ENCODE measurements around the gene TMEM108.

TMEM108 gene

GRCh38 chr3:133038731-133039375, 662 bp downstream of the TMEM108 start (continued):
- no peak for TF ChIP-seq PRDM2 (tag by site-specific recombination; IDR thresholded peaks at IDR 0.05; ENCODE audit: borderline replicate concordance)
- TF ChIP-seq ZBTB17 (tag by site-specific recombination; IDR thresholded peaks at IDR 0.05) = no peak
- TF ChIP-seq TRIM28 (IDR thresholded peaks at IDR 0.05; ENCODE audit: borderline replicate concordance, low read length) = no peak
- TF ChIP-seq TCF7L2 (IDR thresholded peaks at IDR 0.05; ENCODE audit: borderline replicate concordance, low read depth, low read length) = no peak
- peak; percentile 74 for TF ChIP-seq ZNF335 (tag by site-specific recombination; conservative IDR thresholded peaks at IDR 0.05)
- TF ChIP-seq ZNF518A (tag by site-specific recombination; conservative IDR thresholded peaks at IDR 0.05; ENCODE audit: low read depth) = no peak

- no peaks in the 10 kb centered on the region for H3K9me3 ChIP-seq (ENCODE audit: control insufficient read depth, insufficient read depth, low read depth, low read length)
- H3K36me3 ChIP-seq (ENCODE audit: control insufficient read depth in 2 of 2, insufficient read depth in 1 of 2, low read length in 2 of 2) = peaks cover 0 to 3% of the 10 kb centered on the region in 2 experiments; a peak in 1 of 3 replicates
- CTCF ChIA-PET = interaction anchor here (0.5 to 6.2 kb wide), 28 partner anchors 13 to 539 kb away, joined by 3 to 62 read pairs (median 4); no protein-coding TSS in a partner anchor
- no peaks in the 10 kb centered on the region for H3K4me1 ChIP-seq (ENCODE audit: control insufficient read depth, insufficient read depth, low read length)
- no peak overlapping the region for H3K4me3 ChIP-seq (ENCODE audit: low read depth, low read length)
- no peak overlapping the region for H3K27ac ChIP-seq (ENCODE audit: extremely low read depth, low read depth, low read length)
- POLR2A ChIA-PET = no interaction called here
- TF ChIP-seq SCRT2 (tag by site-specific recombination; IDR thresholded peaks at IDR 0.05) (peak; percentile 96), GLIS1 (tag by site-specific recombination; IDR thresholded peaks at IDR 0.05) (peak; percentile 86), ZNF248 (tag by site-specific recombination; IDR thresholded peaks at IDR 0.05) (no peak), TCF7L2 (IDR thresholded peaks at IDR 0.05; ENCODE audit: borderline replicate concordance, low read depth, low read length) (no peak), ZNF768 (tag by site-specific recombination; IDR thresholded peaks at IDR 0.05) (no peak), ZNF2 (tag by site-specific recombination; IDR thresholded peaks at IDR 0.05) (no peak), CTCF (tag by site-specific recombination; IDR thresholded peaks at IDR 0.05) (peak; percentile 62), ZNF645 (tag by site-specific recombination; IDR thresholded peaks at IDR 0.05) (no peak), ZNF654 (tag by site-specific recombination; IDR thresholded peaks at IDR 0.05; ENCODE audit: low read depth) (peak; percentile 92), ZNF621 (tag by site-specific recombination; IDR thresholded peaks at IDR 0.05) (no peak), SP3 (tag by site-specific recombination; IDR thresholded peaks at IDR 0.05) (no peak), ZNF488 (tag by site-specific recombination; IDR thresholded peaks at IDR 0.05) (no peak), ZNF302 (tag by site-specific recombination; IDR thresholded peaks at IDR 0.05; ENCODE audit: low read depth) (no peak), IKZF3 (tag by site-specific recombination; IDR thresholded peaks at IDR 0.05) (peak; percentile 82)
Observed at GRCh38 chr3:133040696-133041523, 2.7 kb downstream of the TMEM108 start.

All from HEK293 (cell line).